Measurements from ENCODE around the gene JPH2.

- TF ChIP-seq GABPA (IDR thresholded peaks at IDR 0.05; ENCODE audit: low read depth) (no peak), POLR2AphosphoS5 (IDR thresholded peaks at IDR 0.05; ENCODE audit: low read depth) (no peak), CTCF (IDR thresholded peaks at IDR 0.05; ENCODE audit: insufficient read depth, low read length) (no peak)
Measured at GRCh38 chr20:44173116-44173515, 13.9 kb downstream of the JPH2 start.

Measured in HL-60 (cell line).